Neuronal stem cell (in vitro differentiated cells): ENCODE data around the gene PTPRD.

Experiments used
- DNase-seq: peaks from one replicate; pipeline ENCODE4 v3.0.0-alpha.2; 2013; ENCODE audit warnings: low spot score
- H2AFZ ChIP-seq: one replicate; pipeline ENCODE4 v1.6.1; 2013; ENCODE audit warnings: mild to moderate bottlenecking, low read length, inconsistent platforms
- H2AK5ac ChIP-seq: 2 replicates; pipeline ENCODE4 v1.6.1; 2013; ENCODE audit warnings: low read depth, mild to moderate bottlenecking, inconsistent platforms, low read length, moderate library complexity, mixed read lengths
- H2BK120ac ChIP-seq: 2 replicates; pipeline ENCODE4 v1.6.1; 2013; ENCODE audit warnings: low read depth, mild to moderate bottlenecking, inconsistent platforms, low read length, moderate library complexity, mixed read lengths
- H2BK12ac ChIP-seq: one replicate; pipeline ENCODE4 v1.6.1; 2013; ENCODE audit warnings: low read length, inconsistent platforms
- H2BK15ac ChIP-seq: 2 replicates; pipeline ENCODE4 v1.6.1; 2013; ENCODE audit warnings: mild to moderate bottlenecking, low read length, inconsistent platforms, mixed read lengths
- H2BK5ac ChIP-seq: one replicate; pipeline ENCODE4 v1.6.1; 2013; ENCODE audit warnings: inconsistent platforms, mild to moderate bottlenecking, low read length, moderate library complexity
- H3K14ac ChIP-seq: one replicate; pipeline ENCODE4 v1.6.1; 2013; ENCODE audit warnings: low read length, inconsistent platforms
- H3K18ac ChIP-seq: 2 replicates; pipeline ENCODE4 v1.6.1; 2013; ENCODE audit warnings: low read length, inconsistent platforms
- H3K23ac ChIP-seq: 2 replicates; pipeline ENCODE4 v1.6.1; 2013; ENCODE audit warnings: low read depth, mild to moderate bottlenecking, mixed read lengths, low read length, inconsistent platforms; ENCODE audit not compliant: poor library complexity
- H3K27ac ChIP-seq: replicated peaks from 3 replicates; pipeline ENCODE4 v1.5.1; 2013; ENCODE audit warnings: low read length, inconsistent platforms
- H3K27me3 ChIP-seq, 3 experiments: 2 replicates each; pipeline ENCODE4 v1.6.1; 2013; ENCODE audit warnings: low read length in 3 of 3, mild to moderate bottlenecking in 2 of 3, inconsistent platforms in 1 of 3, low read depth in 1 of 3, mixed read lengths in 1 of 3, moderate library complexity in 1 of 3; ENCODE audit not compliant: control insufficient read depth in 3 of 3, insufficient read depth in 3 of 3
- H3K36me3 ChIP-seq, 2 donors: replicated peaks in 1 of 2; 2 replicates each; pipeline ENCODE4 v1.6.1; 2013; ENCODE audit warnings: low read length in 2 of 2; ENCODE audit not compliant: control insufficient read depth in 2 of 2, insufficient read depth in 2 of 2
- H3K4ac ChIP-seq: 2 replicates; pipeline ENCODE4 v1.6.1; 2013; ENCODE audit warnings: inconsistent platforms, mild to moderate bottlenecking, low read length, moderate library complexity
- H3K4me1 ChIP-seq, 2 donors: 1 replicate in 1 of 2; 2 replicates in 1 of 2; pipeline ENCODE4 v1.6.1; 2013; ENCODE audit warnings: low read length in 2 of 2, low read depth in 1 of 2; ENCODE audit not compliant: control insufficient read depth in 2 of 2, insufficient read depth in 1 of 2
- H3K4me2 ChIP-seq: one replicate; pipeline ENCODE4 v1.6.1; 2013; ENCODE audit warnings: mild to moderate bottlenecking, low read length, inconsistent platforms; ENCODE audit not compliant: insufficient read depth, poor library complexity, severe bottlenecking
- H3K4me3 ChIP-seq, 2 donors: 2 replicates each; pipeline ENCODE4 v1.5.1; 2013; ENCODE audit warnings: low read length in 2 of 2, mild to moderate bottlenecking in 2 of 2, inconsistent platforms in 1 of 2, moderate library complexity in 1 of 2
- H3K79me1 ChIP-seq: one replicate; pipeline ENCODE4 v1.6.1; 2013; ENCODE audit warnings: low read depth, mild to moderate bottlenecking, inconsistent platforms, low read length, moderate library complexity
- H3K9ac ChIP-seq: one replicate; pipeline ENCODE4 v1.6.1; 2013; ENCODE audit warnings: mild to moderate bottlenecking, low read depth, low read length, inconsistent platforms; ENCODE audit not compliant: poor library complexity
- H3K9me3 ChIP-seq, 2 donors: replicated peaks in 1 of 2; 2 replicates each; pipeline versions ENCODE3 to v1.6.1; 2013; ENCODE audit warnings: low read length in 2 of 2, mild to moderate bottlenecking in 2 of 2, inconsistent platforms in 1 of 2, low read depth in 1 of 2, mixed read lengths in 1 of 2, moderate library complexity in 1 of 2; ENCODE audit not compliant: control insufficient read depth in 2 of 2, insufficient read depth in 1 of 2
- H4K8ac ChIP-seq: one replicate; pipeline ENCODE4 v1.6.1; 2013; ENCODE audit warnings: low read depth, mild to moderate bottlenecking, inconsistent platforms, low read length, moderate library complexity
- H4K91ac ChIP-seq: one replicate; pipeline ENCODE4 v1.6.1; 2013; ENCODE audit warnings: low read length, low read depth, mild to moderate bottlenecking, inconsistent platforms; ENCODE audit not compliant: poor library complexity
- WGBS, 2 donors: extraction: QIAGEN DNeasy Blood & Tissue Kit; methylation state at CpG; one replicate each; pipeline ENCODE4 v1.1.7; 2013; ENCODE audit warnings: missing lambda C conversion rate in 2 of 2, mixed read lengths in 1 of 2; ENCODE audit not compliant: insufficient read length in 2 of 2, insufficient replicate concordance in 1 of 2; ENCODE audit errors: extremely low coverage in 2 of 2; 5-methylcytosine and 5-hydroxymethylcytosine counted together

Gene PTPRD

DNA sequence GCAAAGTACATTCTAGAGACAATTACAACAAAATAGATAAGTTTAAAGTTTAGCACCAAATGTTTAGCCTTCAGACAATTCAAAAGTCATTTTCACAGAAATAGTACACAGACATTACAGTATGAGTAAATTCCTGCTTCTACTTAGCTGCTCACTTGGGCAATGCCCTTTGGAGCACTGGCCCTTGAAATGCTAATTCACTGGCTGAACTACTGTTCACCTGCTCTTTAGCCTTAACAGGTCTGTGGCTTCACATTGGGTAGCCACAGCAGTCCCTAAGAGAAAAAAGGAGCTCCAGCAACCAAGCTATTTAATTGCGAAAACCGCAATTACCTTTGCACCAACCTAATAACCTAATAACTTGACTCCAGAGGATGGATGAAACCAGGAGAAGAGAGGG, 1897.0 kb downstream of the PTPRD start:
- Histone ChIP-seq H2BK12ac (no peak overlapping the region), H3K9ac (no peak overlapping the region), H3K27me3 (no peaks in the 10 kb centered on the region), H4K8ac (no peak overlapping the region), H2AK5ac (no peak overlapping the region), H3K14ac (no peak overlapping the region), H3K4me2 (no peak overlapping the region), H3K4me3 (no peak overlapping the region), H3K18ac (no peak overlapping the region), H3K9me3 (no peaks in the 10 kb centered on the region), H2AFZ (no peak overlapping the region), H3K27ac (no peak overlapping the region), H2BK120ac (no peak overlapping the region), H4K91ac (no peak overlapping the region), H2BK15ac (no peak overlapping the region), H3K4ac (no peak overlapping the region), H3K36me3 (no peaks in the 10 kb centered on the region), H2BK5ac (no peak overlapping the region), H3K23ac (no peak overlapping the region), H3K4me1 (peaks cover 2 to 14% of the 10 kb centered on the region in 2 donors), H3K79me1 (no peaks in the 10 kb centered on the region)
- no CpG with 5 or more reads among the region's 2 CpGs for WGBS, 2 donors
- no peak for DNase-seq

- H3K4me3 ChIP-seq, result no peak overlapping the region
- no peak for DNase-seq
- no peak overlapping the region for H3K9ac ChIP-seq
- H3K14ac ChIP-seq, result no peak overlapping the region
- H3K36me3 ChIP-seq, result no peaks in the 10 kb centered on the region
- no peak overlapping the region for H3K4me2 ChIP-seq
- no peak overlapping the region for H4K91ac ChIP-seq
- H2BK5ac ChIP-seq, result no peak overlapping the region
- H4K8ac ChIP-seq, result no peak overlapping the region
- no peaks in the 10 kb centered on the region for H3K27me3 ChIP-seq
- no peak overlapping the region for H3K27ac ChIP-seq
- no CpG with 5 or more reads among the region's 8 CpGs for WGBS, 2 donors
- H3K4ac ChIP-seq, result no peak overlapping the region
- H3K18ac ChIP-seq, result no peak overlapping the region
- no peak overlapping the region for H3K23ac ChIP-seq
- no peaks in the 10 kb centered on the region for H3K9me3 ChIP-seq
- no peak overlapping the region for H2BK12ac ChIP-seq
- no peak overlapping the region for H2AFZ ChIP-seq
- peaks cover 2 to 9% of the 10 kb centered on the region in 2 donors for H3K4me1 ChIP-seq
- H2BK15ac ChIP-seq, result no peak overlapping the region
- no peaks in the 10 kb centered on the region for H3K79me1 ChIP-seq
- no peak overlapping the region for H2AK5ac ChIP-seq
- no peak overlapping the region for H2BK120ac ChIP-seq
These were observed 1899.0 kb downstream of the PTPRD start for GRCh38 chr9:8713811-8714165.

DNA sequence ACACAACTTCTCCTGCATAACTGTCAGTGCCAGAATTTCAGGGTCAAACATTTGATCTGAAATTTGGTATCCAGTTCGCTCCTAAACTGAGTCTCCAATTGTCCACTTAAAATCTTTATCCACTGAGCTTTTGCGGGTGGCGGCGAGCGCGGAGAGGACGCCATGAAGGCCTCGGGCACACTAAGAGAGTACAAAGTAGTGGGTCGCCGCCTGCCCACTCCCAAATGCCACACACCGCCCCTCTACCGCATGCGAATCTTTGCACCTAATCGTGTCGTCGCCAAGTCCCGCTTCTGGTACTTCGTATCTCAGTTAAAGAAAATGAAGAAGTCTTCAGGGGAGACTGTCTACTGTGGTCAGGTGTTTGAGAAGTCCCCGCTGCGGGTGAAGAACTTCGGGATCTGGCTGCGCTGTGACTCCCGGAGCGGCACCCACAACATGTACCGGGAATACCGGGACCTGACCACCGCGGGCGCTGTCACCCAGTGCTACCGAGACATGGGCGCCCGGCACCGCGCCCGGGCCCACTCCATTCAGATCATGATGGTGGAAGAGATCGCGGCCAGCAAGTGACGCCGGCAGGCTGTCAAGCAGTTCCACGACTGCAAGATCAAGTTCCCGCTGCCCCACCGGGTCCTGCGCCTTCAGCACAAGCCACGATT, 1899.5 kb downstream of the PTPRD start:
- Histone ChIP-seq H3K79me1 (no peaks in the 10 kb centered on the region), H3K14ac (no peak overlapping the region), H3K27ac (no peak overlapping the region), H3K9ac (no peak overlapping the region), H4K8ac (no peak overlapping the region), H2AFZ (no peak overlapping the region), H3K18ac (no peak overlapping the region), H3K27me3 (no peaks in the 10 kb centered on the region), H2BK5ac (no peak overlapping the region), H3K4ac (no peak overlapping the region), H2AK5ac (peak overlapping the region; percentile 45), H3K36me3 (no peaks in the 10 kb centered on the region), H3K4me1 (peaks cover 0 to 6% of the 10 kb centered on the region in 2 donors), H3K4me3 (no peak overlapping the region), H3K4me2 (no peak overlapping the region), H2BK120ac (no peak overlapping the region), H3K23ac (no peak overlapping the region), H2BK12ac (no peak overlapping the region), H3K9me3 (no peaks in the 10 kb centered on the region), H4K91ac (no peak overlapping the region), H2BK15ac (no peak overlapping the region)
- DNase-seq, result no peak
- no CpG with 5 or more reads among the region's 44 CpGs for WGBS, 2 donors

DNA sequence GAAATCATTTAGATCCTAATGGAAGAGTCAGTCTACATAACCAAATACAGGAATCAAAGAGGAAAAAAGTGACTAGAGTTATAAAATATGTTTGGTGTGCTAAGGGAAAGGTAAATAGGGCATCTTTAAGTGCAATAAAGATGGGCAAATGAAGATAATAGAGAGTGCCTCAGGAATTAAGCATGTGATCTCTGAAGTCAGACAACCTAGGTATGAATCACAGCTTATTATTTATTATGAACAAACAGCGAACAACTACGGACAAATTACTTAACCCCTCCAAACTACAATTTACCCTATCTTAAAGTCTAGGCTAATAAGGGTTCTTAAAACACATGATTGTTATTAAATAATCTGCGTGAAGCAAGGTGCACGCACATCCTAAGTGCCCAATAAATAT, 1903.1 kb downstream of the PTPRD start:
- Histone ChIP-seq H3K18ac (no peak overlapping the region), H4K91ac (no peak overlapping the region), H2BK120ac (no peak overlapping the region), H2AK5ac (no peak overlapping the region), H3K4me3 (no peak overlapping the region), H3K27ac (no peak overlapping the region), H3K9ac (no peak overlapping the region), H3K9me3 (no peaks in the 10 kb centered on the region), H4K8ac (no peak overlapping the region), H3K4me1 (peaks cover 3% of the 10 kb centered on the region in 2 donors), H3K4me2 (no peak overlapping the region), H2BK5ac (no peak overlapping the region), H2AFZ (no peak overlapping the region), H3K4ac (no peak overlapping the region), H3K79me1 (no peaks in the 10 kb centered on the region), H2BK12ac (no peak overlapping the region), H3K36me3 (no peaks in the 10 kb centered on the region), H2BK15ac (no peak overlapping the region), H3K14ac (no peak overlapping the region), H3K23ac (no peak overlapping the region), H3K27me3 (no peaks in the 10 kb centered on the region)
- WGBS, 2 donors, result no CpG with 5 or more reads among the region's 4 CpGs
- no peak for DNase-seq
